Left renal pelvis (tissue), 4 donors: Measurements from ENCODE around the gene HSDL1. TPM values are rescaled to one million over a fixed set of nuclear protein-coding genes. Genes with fewer than 3 reads are reported as not detected.
A peak's percentile ranks its signal among the peaks of the same experiment; 100 is the strongest.
"Not testable (repeated sequence)": the region's sequence is repeated elsewhere in the genome, so short reads cannot be mapped to it uniquely, and the experiment has no call there.

Experiments
- DNase-seq, 4 donors: peaks; one replicate each; pipeline ENCODE4 v3.0.0-alpha.2; 2013; ENCODE audit warnings: low read depth in 4 of 4, low spot score in 3 of 4
- polyA plus RNA-seq, 4 donors: library from polyadenylated mRNA; unstranded; fragments of 120-200 nt; gene quantifications; one replicate each; pipeline ENCODE4 v1.2.1, GENCODE V29; 2013; ENCODE audit not compliant: insufficient read length in 4 of 4

Gene HSDL1
- polyA plus RNA-seq, 4 donors: 36.6 to 51.1 (median 48.6) TPM

DNA sequence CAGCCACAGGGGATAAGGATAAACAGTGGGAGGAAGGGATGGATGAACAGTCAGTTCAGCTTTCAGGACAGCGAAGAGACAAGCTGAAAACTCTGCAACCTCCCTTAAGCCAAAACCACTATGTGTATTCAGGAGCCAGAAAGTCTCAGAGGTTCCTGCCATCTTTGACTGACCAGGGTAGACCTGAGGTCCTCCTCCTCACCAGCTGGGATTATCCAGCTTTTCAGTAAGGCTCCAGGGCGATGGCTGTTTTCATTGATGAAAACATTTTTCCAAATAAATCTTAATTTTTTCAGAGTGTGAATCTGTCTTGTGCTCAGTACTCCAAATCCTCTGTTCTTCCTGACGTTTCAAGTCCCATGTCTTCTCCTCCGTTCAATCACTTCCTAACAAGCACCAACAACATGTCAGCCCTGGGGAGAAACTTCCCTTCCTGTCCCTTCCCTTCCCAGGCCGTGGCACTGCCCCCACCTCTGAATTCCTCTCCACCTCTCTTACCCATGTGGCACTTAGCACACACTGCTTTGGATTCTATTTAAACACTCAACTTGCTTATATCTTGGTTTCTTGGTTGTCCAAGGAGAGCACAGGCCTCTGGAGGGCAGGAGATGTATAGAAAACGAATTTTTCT lies 5.2 kb downstream of the HSDL1 start:
- no peak for DNase-seq

DNA sequence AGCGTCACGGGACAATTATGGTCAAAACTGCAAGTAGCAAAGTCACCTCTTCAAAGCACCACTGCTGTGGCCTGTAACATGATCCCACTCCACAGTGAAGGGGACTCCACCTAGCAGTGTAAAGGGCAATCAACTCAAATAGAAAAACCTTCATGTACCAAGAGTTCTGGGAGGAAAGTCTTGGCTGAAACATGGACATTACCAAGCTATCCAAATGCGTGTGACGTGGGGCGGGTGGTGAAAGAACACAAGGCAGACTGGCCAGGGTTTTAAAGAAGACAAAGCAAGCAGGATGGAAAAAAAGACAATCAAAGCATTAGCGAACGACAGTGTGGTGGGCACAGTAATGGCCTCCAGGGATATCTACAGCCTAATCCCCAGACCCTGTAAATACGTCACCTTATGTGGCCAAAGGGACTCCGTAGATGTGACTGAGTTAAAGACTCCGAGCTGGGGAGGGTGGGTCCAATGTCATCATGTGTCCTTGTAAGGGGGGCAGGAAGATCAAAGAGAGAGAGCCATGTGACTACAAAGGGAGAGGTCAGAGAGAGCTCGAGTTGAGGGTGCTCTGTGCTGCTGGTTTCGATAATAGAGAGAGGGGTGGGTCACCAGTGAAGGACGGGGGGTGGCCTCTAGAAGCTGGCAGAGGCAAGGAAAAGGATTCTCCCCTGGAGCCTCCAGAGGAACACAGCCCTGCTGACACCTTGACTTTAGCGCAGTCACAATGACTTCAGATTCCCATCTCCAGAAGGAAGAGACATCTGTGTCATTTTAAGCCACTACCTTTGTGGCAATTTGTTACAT lies 6.0 kb downstream of the HSDL1 start:
- DNase-seq: no peak

DNA sequence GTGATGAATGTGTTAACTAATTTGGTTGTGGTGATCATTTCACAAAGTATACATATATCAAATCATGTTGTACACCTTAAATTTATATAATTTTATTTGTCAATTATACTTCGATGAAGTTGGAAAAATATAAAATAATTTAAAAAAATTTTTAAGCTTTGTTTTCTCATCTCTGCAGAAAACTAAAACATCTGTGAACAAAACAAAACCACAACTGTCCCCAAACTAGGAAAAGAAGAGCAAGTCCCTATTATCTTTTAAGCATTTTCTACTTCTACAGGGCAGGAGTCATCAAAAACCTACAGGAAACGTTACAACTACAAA lies 6.5 kb downstream of the HSDL1 start:
- no peak for DNase-seq

DNA sequence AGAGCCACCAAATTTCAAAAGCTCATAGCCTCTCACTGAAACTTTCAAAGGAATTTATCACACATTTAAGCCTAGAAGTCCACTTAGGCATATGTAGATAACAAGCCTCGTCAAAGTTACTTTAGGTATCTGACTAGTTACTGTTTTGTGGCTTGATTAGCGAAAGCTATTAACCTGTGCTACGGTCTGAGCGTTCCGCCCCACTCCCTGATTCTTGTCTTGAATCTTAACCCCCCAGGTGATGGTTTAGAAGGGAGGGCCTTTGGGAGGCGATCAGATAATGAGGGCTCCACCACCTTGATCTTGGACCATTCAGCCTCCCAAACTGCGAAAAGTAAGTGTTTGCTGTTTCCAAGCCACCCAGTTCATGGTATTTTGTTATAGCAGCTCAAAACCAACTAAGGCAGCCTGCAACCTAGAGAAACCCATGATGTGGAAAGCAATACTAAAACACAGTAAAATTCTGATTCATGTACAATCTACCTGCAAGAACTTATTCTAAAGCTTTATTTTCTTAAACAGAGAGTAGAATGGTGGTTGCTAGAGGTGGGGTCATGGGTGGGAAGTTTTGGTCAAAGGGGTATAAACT lies 7.1 kb downstream of the HSDL1 start:
- DNase-seq: no peak

DNA sequence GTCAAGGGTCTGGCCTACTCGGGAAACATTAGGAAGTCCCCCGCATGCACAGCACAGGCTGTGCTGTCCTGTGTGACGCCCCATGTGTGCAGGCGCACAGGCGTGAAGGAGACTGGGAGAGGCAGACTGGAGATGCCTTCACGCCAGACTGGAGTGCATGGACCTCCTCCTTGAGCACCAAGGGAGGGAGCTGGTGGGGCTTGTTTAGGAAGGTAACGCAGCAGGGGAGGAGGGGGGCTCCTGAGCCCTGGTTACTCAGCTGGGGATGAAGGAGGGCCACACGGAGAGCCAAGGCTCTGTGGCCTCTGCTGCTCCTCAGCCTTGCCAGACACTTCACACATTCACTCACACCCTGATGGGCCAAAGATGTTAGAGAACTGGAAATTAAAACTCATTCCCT lies 7.7 kb downstream of the HSDL1 start:
- DNase-seq: no peak

DNA sequence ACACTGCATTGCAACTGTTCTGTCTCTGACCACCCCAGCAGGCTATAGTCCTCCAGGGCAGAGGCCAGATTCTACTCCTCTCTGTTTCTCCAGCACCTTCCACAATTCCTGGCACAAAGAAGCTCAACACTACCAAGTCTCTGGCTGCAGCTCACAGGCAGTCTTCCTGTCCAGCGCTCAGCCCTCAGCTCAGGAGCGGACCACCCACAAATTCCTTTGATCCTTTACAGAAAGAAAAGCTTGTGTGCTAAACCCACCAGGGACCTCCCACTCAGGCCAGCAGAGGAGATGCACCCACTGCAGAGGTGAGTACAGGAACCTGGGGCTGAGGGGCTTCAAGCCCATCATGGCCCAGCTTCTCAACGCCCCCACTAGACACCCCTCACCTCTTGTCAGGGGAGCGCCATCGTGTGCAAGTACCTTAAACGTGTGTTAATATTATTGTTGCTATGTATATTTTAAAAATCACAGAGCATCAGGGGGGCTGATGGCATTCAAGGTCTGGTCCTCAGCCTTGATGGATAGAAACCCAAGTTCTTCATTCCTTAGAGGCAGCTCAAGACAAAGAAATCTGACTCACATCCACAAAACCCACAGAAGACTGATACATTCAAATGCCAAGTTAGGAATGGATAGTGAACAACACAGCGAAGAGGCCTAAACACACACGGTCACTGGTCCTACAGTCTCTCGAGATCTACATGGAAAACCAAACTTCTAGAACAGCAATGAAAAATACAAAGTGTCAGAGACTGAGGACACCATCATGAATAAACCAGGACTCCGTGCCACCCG lies 8.4 kb downstream of the HSDL1 start:
- no peak for DNase-seq

DNA sequence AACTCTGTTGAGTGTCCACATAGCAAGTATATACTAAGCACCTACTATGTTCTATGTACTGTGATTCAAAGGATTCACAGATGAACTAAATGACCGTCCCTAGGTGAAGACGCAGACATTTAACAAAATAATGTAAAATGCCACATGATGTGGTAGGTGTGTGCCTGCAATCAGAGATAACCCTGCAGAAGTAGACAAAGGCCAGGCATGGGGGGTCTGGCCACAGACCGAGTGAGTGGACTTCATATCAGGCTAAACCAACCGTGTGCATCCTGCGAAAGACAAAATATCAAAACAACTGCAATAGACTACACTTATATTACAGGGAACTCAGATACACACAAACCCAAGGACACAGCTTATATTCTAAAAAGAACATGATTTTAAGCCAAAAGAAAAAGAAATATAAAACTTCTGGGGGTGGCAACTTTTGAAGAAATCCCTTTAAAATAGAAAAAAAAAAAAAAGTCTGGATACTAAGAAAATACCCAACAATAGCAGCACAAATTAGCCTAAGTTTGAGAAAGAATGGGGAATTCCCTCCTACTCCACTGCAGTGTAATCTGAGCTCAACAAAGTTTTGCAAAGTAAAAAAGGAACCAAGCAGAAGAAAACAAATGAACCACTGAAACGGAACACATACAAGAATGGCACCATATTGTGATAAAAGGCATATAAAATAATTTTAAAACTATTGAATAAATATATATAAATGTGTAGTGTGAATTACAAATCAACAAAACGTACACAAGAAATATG lies 12.3 kb downstream of the HSDL1 start:
- DNase-seq: no peak

DNA sequence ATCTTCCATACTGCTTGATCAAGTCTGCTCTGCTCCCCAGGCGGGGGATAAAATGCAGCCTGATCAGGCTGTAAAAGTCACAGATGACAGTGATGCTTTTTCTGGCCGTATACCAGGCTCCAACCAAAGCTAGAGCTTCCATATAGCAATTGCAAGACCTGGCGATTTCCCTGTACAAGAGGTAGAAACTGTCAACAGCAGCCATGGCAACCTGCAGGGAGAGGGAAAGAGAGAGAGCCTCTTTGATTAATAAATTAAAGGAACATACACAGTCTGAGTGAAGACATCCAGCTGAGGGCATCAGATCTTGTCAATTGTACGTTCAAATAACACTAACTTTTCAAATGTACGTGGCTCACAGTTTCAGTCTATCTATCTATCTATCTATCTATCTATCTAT lies 13.9 kb downstream of the HSDL1 start:
- no peak for DNase-seq

DNA sequence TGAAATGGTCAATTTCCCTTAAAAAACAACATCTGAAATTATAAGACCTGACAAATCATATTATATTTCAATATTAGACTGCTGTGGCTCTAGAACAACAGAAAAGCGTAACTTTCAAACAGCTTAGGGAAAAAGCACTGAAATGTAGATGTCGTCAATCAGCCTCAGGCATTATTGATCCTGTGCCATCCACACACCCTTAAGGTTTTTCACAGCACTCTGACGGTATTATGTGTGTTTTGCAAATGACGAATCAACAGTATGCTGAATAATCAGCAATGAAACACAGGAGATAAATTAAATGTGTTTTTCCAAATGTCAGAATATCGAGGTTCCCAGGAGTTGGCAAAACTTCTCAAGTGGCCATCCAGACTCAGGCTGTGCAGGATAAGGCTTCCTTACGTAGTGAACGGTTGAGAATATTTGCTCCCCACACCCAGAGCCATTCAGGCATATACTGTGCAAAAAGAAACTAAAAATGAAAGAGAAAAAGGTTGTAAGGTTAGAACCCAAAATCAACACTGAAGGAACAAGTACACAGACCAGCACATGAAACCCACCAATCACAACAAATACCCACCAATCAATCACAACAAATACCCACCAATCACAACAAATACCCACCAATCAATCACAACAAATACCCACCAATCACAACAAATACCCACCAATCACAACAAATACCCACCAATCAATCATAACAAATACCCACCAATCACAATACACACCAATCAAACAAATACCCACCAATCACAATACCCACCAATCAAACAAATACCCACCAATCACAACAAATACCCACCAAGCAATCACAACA lies 20.5 kb downstream of the HSDL1 start:
- DNase-seq: no peak

DNA sequence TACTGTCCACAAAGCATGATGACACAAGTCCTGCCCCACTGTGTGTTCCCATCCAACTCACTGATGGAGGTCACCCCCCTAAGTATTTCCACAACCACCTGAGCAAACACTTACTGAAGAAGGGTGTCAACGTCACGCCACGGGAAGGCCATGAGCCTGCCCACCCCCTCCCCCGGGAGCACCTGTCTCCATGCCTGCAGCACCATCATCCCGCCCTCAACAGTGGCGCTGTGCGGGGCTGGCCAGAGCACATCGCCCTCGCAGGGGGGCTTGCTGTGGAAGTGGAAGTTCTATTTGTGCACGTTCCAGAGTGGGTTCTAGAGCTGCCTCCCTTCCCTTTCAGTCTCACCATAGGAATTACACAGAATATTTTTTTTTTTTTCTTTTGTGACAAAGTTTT lies 24.0 kb downstream of the HSDL1 start:
- no peak for DNase-seq

DNA sequence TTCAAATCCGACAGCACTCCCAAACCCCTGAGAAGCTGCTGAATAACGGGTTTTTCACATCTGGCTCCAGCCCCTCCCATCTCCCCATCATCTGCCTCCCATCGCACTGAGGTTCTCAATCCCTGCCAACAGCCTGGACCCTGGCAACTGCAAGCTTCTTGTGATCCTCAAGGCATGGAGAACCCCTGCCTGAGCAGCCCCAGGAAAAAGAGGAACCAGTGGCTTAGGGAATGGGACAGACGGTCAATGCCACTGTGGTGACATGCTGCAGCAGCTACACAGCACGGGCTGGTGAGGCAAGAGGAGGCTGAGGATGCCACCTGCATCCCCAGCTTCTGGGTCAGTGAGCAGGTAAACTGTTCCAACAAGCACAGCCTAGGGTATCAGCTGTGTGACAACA lies 25.0 kb downstream of the HSDL1 start:
- DNase-seq: no peak

DNA sequence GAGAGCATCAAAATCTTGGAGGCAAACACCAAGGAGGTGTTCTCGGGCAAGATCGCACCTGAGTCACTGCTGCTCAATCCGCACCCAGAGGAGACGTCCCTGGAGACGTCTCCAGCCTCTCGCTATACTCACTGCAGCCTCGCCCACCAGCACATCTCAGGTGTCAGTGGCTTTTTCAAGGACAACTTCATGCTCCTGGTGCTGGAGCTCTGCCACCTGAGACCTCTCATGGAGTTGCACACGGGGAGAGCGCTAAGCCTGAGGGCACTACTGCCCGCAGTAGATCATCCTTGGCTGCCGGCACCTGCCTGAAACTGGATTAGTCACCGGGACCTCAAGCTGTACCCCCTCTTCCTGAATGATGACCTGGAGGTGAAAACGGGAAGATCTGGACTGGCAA lies 25.6 kb downstream of the HSDL1 start:
- DNase-seq: no peak

DNA sequence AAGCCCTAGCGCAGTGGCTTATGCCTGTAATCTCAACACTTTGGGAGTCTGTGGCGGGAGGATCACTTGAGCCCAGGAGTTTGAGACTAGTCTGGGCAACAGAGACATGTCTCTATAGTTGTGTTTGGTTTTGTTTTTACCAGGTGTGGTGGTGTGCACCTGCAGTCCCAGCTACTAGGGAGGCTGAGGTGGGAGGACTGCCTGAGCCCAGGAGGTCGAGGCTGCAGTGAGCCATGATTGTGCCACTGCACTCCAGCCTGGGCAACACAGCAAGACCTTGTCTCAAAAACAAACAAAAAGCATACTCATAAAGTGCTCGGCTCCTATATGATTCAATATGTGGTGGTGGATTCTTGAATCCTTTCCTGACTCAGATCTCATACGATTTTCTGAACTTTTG lies 26.7 kb downstream of the HSDL1 start:
- DNase-seq: not testable (repeated sequence)

DNA sequence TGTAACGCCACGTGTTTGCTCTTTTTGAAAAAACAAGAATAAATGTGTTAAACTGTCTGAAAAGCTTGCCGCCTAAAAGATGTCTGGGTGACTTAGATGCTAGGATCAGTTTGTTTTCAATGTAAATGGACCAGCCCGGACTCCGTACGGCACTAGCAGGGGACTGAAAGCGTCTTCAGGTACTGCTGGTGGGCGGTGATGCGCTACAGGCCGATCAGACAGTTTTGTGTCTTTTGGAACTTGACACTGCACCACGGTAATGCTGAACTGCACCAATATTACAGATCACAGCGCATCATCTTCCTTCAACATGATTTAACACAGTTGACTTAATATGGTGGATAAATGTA lies 27.5 kb downstream of the HSDL1 start:
- peak in 3 of 4 donors; percentile 26 to 35 (median 31) for DNase-seq

DNA sequence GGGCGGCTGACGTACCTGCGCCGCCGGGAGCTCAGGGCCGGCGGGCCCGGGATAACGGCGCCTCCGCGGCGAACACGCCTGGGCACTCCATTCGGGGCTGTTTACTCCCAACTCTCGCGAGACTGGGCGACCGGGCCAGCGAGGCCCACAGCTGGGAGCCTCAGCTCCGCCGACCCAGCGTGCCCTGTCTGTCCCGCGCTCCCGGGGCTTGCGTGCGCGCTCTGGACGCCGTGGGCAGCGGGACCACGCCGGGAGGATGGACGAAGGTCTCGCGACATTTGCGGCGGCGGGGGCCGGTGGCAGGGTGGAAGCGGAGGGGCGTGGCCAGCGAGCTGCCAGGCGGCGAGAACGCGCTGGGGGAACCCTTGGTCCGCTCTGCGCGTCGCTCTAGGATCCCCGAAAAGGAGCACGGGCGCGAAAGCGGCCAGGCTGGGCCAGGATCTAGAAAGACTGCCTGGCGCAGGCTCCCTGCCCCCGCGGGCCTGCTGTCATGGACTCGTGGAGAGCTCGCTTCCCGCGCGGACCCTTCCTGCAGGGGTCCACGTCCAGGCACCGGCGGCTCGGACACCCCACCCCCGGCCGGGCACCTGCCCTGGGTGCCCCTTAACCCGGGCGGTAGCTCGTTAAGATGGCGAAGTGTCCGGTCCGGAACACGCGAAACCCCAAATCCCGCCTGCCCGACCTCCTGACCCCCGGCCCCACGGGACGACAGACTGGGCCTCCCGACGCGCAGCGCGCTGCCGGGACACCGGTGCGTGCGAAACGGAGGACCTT lies 28.1 kb downstream of the HSDL1 start, which contains the start of gene MBTPS1:
Gene MBTPS1, minus strand, starts transcription at position 223 of the 774 bp plus-strand sequence. CDS start 15,159 bp downstream, outside the sequence.
- DNase-seq: peak; percentile 92 to 96 (median 94)

DNA sequence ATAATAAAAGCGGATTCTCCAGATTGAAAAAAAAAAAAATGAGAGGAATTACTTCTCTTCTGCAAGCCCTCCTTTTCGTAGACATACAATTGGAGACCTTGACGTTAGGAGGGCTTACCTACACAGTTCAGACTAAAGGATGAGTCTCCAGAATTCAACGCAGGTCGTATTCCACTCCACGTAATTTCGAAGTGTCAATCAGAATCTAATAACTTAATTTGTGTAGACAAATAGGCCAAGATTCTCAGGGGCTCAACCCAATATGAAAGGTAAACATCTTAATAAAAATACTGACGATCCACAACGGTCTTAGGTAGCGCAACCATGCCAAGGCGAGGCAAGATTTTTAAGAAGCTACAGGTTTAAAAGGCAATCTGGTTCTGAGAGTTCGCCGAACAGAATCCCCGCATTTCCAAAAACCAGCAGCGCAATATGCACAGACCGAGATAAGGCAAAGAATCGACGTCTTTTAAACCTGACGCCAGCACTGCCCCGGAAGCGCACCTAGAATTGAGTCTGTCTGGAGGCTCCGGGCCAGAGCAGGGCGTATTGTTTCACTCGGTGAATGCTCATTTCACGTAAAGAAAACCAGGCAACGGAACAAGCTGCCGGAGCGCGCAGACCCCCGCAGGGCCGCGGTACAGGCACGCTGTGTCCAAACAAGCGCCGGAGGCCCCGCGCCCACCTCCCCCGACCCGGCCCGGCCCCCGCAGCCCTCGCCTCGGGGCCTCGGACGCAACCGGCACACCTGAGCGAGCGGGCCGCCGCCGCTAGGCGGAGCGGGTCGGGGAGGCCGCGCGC lies 28.9 kb downstream of the HSDL1 start:
- DNase-seq: peak in 2 of 4 donors; percentile 14 to 28

DNA sequence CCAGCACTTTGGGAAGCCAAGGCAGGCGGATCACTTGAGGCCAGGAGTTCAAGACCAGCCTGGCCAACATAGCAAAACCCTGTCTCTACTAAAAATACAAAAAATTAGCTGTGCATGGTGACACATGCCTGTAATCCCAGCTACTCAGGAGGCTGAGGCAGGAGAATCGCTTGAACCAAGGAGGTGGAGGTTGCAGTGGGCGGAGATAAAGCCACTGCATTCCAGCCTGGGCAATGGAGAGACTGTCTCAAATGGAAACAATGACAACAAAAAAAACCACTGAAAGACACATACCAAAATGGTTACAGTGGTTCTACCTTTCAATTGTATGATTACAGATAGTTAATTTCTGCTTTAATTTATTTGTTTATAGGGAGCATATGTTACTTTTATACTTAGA lies 33.0 kb downstream of the HSDL1 start:
- not testable (repeated sequence) for DNase-seq

DNA sequence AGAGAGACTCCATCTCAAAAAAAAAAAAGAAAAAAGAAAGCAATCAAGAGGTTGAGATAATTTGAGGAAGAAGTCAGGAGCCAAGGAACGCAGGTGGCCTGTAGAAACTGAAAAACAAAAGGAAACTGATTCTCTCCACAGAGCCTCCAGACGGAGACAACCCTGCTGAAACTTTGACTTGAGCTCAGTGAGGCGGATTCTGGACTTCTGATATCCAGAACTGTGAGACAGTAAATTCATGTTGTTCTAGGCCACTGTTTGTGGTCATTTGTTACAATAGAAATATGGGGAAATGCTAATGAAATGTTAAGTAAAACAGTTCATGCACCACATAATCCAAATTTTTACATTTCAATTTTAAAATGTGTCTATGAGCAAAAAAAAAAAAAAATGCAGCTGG lies 33.5 kb downstream of the HSDL1 start:
- no peak for DNase-seq
